ENCODE measurements around the gene TBC1D2B.

DNA sequence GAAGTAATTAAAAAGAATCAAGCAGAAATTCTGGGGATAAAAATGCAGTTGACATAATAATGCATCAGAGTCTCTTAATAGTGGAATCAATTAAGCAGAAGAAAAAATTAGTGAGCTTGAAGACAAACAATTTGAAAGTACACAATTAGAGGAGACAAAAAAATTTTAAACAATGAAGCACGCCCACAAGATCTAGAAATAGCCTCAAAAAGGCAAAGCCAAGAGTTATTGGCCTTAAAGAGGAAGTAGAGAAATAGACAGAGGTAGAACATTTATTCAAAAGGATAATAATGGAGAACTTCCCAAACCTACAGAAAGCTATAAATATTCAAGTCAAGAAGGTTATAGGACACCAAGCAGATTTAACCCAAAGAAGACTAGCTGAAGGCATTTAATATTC is 113.3 kb downstream of the TBC1D2B start:
- TF ChIP-seq, protein P1, sequence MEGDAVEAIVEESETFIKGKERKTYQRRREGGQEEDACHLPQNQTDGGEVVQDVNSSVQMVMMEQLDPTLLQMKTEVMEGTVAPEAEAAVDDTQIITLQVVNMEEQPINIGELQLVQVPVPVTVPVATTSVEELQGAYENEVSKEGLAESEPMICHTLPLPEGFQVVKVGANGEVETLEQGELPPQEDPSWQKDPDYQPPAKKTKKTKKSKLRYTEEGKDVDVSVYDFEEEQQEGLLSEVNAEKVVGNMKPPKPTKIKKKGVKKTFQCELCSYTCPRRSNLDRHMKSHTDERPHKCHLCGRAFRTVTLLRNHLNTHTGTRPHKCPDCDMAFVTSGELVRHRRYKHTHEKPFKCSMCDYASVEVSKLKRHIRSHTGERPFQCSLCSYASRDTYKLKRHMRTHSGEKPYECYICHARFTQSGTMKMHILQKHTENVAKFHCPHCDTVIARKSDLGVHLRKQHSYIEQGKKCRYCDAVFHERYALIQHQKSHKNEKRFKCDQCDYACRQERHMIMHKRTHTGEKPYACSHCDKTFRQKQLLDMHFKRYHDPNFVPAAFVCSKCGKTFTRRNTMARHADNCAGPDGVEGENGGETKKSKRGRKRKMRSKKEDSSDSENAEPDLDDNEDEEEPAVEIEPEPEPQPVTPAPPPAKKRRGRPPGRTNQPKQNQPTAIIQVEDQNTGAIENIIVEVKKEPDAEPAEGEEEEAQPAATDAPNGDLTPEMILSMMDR (IDR thresholded peaks at IDR 0.05; ENCODE audit: extremely low read depth in 1 of 2, insufficient read depth in 1 of 2, low read depth in 1 of 2, low read length in 2 of 2), result no peak
- no peak for TF ChIP-seq POLR2A (IDR thresholded peaks at IDR 0.05; ENCODE audit: low read depth, low read length)
- no peak for TF ChIP-seq POLR2AphosphoS5 (IDR thresholded peaks at IDR 0.05; ENCODE audit: insufficient read depth, low read depth, low read length)
- TF ChIP-seq MYC (IDR thresholded peaks at IDR 0.05; ENCODE audit: low read depth, low read length), result no peak
- TF ChIP-seq, protein P2, sequence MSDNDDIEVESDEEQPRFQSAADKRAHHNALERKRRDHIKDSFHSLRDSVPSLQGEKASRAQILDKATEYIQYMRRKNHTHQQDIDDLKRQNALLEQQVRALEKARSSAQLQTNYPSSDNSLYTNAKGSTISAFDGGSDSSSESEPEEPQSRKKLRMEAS (IDR thresholded peaks at IDR 0.05; ENCODE audit: insufficient read depth, insufficient read length), result no peak
- no peak for TF ChIP-seq EZH2 (IDR thresholded peaks at IDR 0.05; ENCODE audit: borderline replicate concordance, low read depth, low read length, severe bottlenecking)
- TF ChIP-seq GATA2 (IDR thresholded peaks at IDR 0.05; ENCODE audit: insufficient read depth, insufficient read length, low read depth, low read length), result no peak

Data from endothelial cell of umbilical vein (primary cell).